Osteocyte (in vitro differentiated cells): ENCODE measurements around the gene CCL21. TPM values are rescaled to one million over a fixed set of nuclear protein-coding genes. Genes with fewer than 3 reads are reported as not detected.
"Not testable (repeated sequence)": the region's sequence is repeated elsewhere in the genome, so short reads cannot be mapped to it uniquely, and the experiment has no call there.

Source experiments
- DNase-seq: peaks from one replicate; pipeline ENCODE4 v3.0.0; 2021; ENCODE audit warnings: mixed read lengths; ENCODE audit not compliant: unreplicated experiment; ENCODE audit errors: extremely low spot score
- H3K27ac Mint-ChIP-seq: one replicate; pipeline ENCODE4 v1.8.0; 2021; ENCODE audit warnings: mild to moderate bottlenecking, mixed read lengths; ENCODE audit not compliant: unreplicated experiment
- H3K27me3 Mint-ChIP-seq: one replicate; pipeline ENCODE4 v1.8.0; 2021; ENCODE audit warnings: mixed read lengths; ENCODE audit not compliant: unreplicated experiment
- H3K36me3 Mint-ChIP-seq: one replicate; pipeline ENCODE4 v1.8.0; 2021; ENCODE audit warnings: mixed read lengths; ENCODE audit not compliant: unreplicated experiment
- H3K4me1 Mint-ChIP-seq: one replicate; pipeline ENCODE4 v1.8.0; 2021; ENCODE audit warnings: mixed read lengths; ENCODE audit not compliant: unreplicated experiment
- H3K4me3 Mint-ChIP-seq: one replicate; pipeline ENCODE4 v1.8.0; 2021; ENCODE audit warnings: mild to moderate bottlenecking, moderate library complexity, mixed read lengths; ENCODE audit not compliant: unreplicated experiment
- H3K9me3 Mint-ChIP-seq: one replicate; pipeline ENCODE4 v1.8.0; 2021; ENCODE audit warnings: mixed read lengths; ENCODE audit not compliant: unreplicated experiment
- CTCF ChIP-seq: fragments of 200-600 bp; sonication (generic); IDR thresholded peaks from 2 replicates; pipeline ENCODE4 v1.5.0; 2021; ENCODE audit warnings: antibody characterized with exemption, mild to moderate bottlenecking, moderate library complexity
- long read RNA-seq: library from polyadenylated mRNA; unstranded; transcript quantifications from one replicate; pipeline ENCODE4 v2.0.0, GENCODE V29; 2021
- total RNA-seq: library from RNA; stranded (reverse); gene quantifications from 2 replicates; pipeline ENCODE4 v1.2.1, GENCODE V29; 2021

CCL21 gene
- total RNA-seq: not detected in 2 replicates
- long read RNA-seq: 0 reads

- H3K27me3 Mint-ChIP-seq: peaks cover 49% of the 10 kb centered on the region
- H3K4me1 Mint-ChIP-seq: no peaks in the 10 kb centered on the region
- DNase-seq: no peak
- peaks cover 8% of the 10 kb centered on the region for H3K9me3 Mint-ChIP-seq
- TF ChIP-seq CTCF: no peak
- no peak within 1 kb of the TSS for H3K27ac Mint-ChIP-seq
- no peaks in the 10 kb centered on the region for H3K36me3 Mint-ChIP-seq
- H3K4me3 Mint-ChIP-seq: no peak within 1 kb of the TSS
These were observed at the start of gene CCL21 for GRCh38 chr9:34710023-34710422. Gene CCL21, minus strand, starts transcription at chr9:34710136. Its CDS starts 70 bp downstream, at chr9:34710066.

- Mint-ChIP-seq H3K4me1 (no peaks in the 10 kb centered on the region), H3K4me3 (no peak overlapping the region), H3K27me3 (peaks cover 48% of the 10 kb centered on the region), H3K36me3 (no peaks in the 10 kb centered on the region), H3K27ac (no peak overlapping the region), H3K9me3 (peaks cover 4% of the 10 kb centered on the region)
- TF ChIP-seq CTCF: no peak
- no peak for DNase-seq
These were observed 49.6 kb upstream of the CCL21 start for GRCh38 chr9:34759432-34760134.

- H3K36me3 Mint-ChIP-seq, DNase-seq, H3K9me3 Mint-ChIP-seq, H3K4me1 Mint-ChIP-seq, H3K4me3 Mint-ChIP-seq, H3K27ac Mint-ChIP-seq: not testable (repeated sequence)
- H3K27me3 Mint-ChIP-seq: peaks cover 61% of the 10 kb centered on the region
These were observed 40.4 kb upstream of the CCL21 start for GRCh38 chr9:34750320-34750719.

GRCh38 chr9:34746526-34746925, 36.6 kb upstream of the CCL21 start:
- TF ChIP-seq CTCF: no peak
- no peak for DNase-seq

GRCh38 chr9:34744295-34745221, 34.6 kb upstream of the CCL21 start:
- DNase-seq: no peak
- H3K27me3 Mint-ChIP-seq: peaks cover 39% of the 10 kb centered on the region
- H3K9me3 Mint-ChIP-seq: no peaks in the 10 kb centered on the region
- H3K4me1 Mint-ChIP-seq: no peaks in the 10 kb centered on the region
- no peak overlapping the region for H3K27ac Mint-ChIP-seq
- H3K36me3 Mint-ChIP-seq: no peaks in the 10 kb centered on the region
- no peak overlapping the region for H3K4me3 Mint-ChIP-seq
- no peak for TF ChIP-seq CTCF

More at GRCh38 chr9:34746526-34746925, 36.6 kb upstream of the CCL21 start:
- no peaks in the 10 kb centered on the region for H3K36me3 Mint-ChIP-seq
- peaks cover 44% of the 10 kb centered on the region for H3K27me3 Mint-ChIP-seq
- H3K9me3 Mint-ChIP-seq: no peaks in the 10 kb centered on the region
- no peaks in the 10 kb centered on the region for H3K4me1 Mint-ChIP-seq
- H3K27ac Mint-ChIP-seq: no peak overlapping the region
- H3K4me3 Mint-ChIP-seq: no peak overlapping the region
